IMR-90 (cell line): ENCODE measurements around the gene CKAP5.

Experiments used
- CTCF ChIP-seq: conservative IDR thresholded peaks from 2 replicates; pipeline ENCODE4 v1.5.1; 2012; ENCODE audit warnings: mild to moderate bottlenecking, low read depth, low read length, improper control_type of control experiment
- RCOR1 ChIP-seq: IDR thresholded peaks from 2 replicates; pipeline ENCODE4 v1.6.1; 2012; ENCODE audit warnings: mild to moderate bottlenecking, low read length, improper control_type of control experiment; ENCODE audit not compliant: insufficient replicate concordance

GRCh38 chr11:46719543-46720218 is 126.4 kb downstream of the CKAP5 start:
- TF ChIP-seq CTCF (no peak), RCOR1 (no peak)
